GM19238 (cell line): ENCODE measurements around the gene TTI1.
"Not testable (repeated sequence)": the region's sequence is repeated elsewhere in the genome, so short reads cannot be mapped to it uniquely, and the experiment has no call there.

Experiments
- DNase-seq: peaks from one replicate; pipeline ENCODE4 v3.0.0; 2011; ENCODE audit warnings: low spot score; ENCODE audit not compliant: insufficient read length

TTI1 gene

GRCh38 chr20:38012332-38012731 lies 20.9 kb downstream of the TTI1 start:
- no peak for DNase-seq

GRCh38 chr20:38011696-38012095 lies 21.6 kb downstream of the TTI1 start:
- no peak for DNase-seq

- DNase-seq = not testable (repeated sequence)
These were observed 23.8 kb downstream of the TTI1 start for GRCh38 chr20:38009416-38009815.

GRCh38 chr20:38008233-38008944 lies 24.9 kb downstream of the TTI1 start:
- DNase-seq = no peak

GRCh38 chr20:38007526-38007925 lies 25.7 kb downstream of the TTI1 start:
- DNase-seq = no peak

- DNase-seq = no peak
These were observed 27.4 kb downstream of the TTI1 start for GRCh38 chr20:38005903-38006302.

- DNase-seq = no peak
These were observed 28.8 kb downstream of the TTI1 start for GRCh38 chr20:38004416-38004815.

GRCh38 chr20:38002422-38002821 lies 30.8 kb downstream of the TTI1 start:
- DNase-seq = no peak

- DNase-seq = no peak
These were observed 31.3 kb downstream of the TTI1 start for GRCh38 chr20:38001981-38002380.

- DNase-seq = no peak
These were observed 31.9 kb downstream of the TTI1 start for GRCh38 chr20:38001173-38001875.

- DNase-seq = no peak
These were observed 33.0 kb downstream of the TTI1 start for GRCh38 chr20:38000293-38000692.

GRCh38 chr20:37999526-38000263 lies 33.6 kb downstream of the TTI1 start:
- DNase-seq = no peak

- DNase-seq = no peak
These were observed 35.7 kb downstream of the TTI1 start for GRCh38 chr20:37997516-37997915.

GRCh38 chr20:37995856-37996605 lies 37.2 kb downstream of the TTI1 start:
- no peak for DNase-seq

GRCh38 chr20:37994512-37994911 lies 38.7 kb downstream of the TTI1 start:
- no peak for DNase-seq

- peak; percentile 41 for DNase-seq
These were observed 40.4 kb downstream of the TTI1 start for GRCh38 chr20:37992802-37993409.

GRCh38 chr20:37991908-37992307 lies 41.3 kb downstream of the TTI1 start:
- DNase-seq = no peak

- no peak for DNase-seq
These were observed 41.9 kb downstream of the TTI1 start for GRCh38 chr20:37991157-37991866.

GRCh38 chr20:37990571-37991151 lies 42.6 kb downstream of the TTI1 start:
- DNase-seq = peak; percentile 85
